Measurements from ENCODE around the gene CPB1. TPM values are rescaled to one million over a fixed set of nuclear protein-coding genes. Genes with fewer than 3 reads are reported as not detected.

Gene CPB1
- total RNA-seq, 1 donor from 2014 or later: 0.83 TPM

DNA sequence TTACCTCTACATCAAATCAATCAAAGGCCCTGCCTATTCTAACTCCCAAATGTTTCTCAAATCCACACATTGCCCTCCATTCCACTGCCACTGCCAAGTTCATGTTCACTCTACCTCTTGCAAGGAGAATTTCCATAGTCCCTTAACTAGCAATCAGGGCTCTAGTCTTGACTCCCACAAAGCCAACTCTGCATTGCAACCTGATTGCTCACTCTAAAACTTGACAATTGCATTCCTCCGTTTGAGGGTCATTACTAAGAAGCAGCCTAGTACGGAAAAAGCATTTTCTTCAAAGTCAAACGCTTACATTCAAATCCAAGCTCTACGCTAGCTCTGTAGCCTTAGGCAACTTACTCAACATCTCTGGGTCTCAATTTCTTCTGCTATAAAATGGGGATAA, 38.6 kb downstream of the CPB1 start:
- ATAC-seq (no peak), DNase-seq (no peak)
- H3K4me3 ChIP-seq: peak overlapping the region; percentile 7
- intact Hi-C loops (cut with DNase I): no loop called here
- TF ChIP-seq, protein P1, sequence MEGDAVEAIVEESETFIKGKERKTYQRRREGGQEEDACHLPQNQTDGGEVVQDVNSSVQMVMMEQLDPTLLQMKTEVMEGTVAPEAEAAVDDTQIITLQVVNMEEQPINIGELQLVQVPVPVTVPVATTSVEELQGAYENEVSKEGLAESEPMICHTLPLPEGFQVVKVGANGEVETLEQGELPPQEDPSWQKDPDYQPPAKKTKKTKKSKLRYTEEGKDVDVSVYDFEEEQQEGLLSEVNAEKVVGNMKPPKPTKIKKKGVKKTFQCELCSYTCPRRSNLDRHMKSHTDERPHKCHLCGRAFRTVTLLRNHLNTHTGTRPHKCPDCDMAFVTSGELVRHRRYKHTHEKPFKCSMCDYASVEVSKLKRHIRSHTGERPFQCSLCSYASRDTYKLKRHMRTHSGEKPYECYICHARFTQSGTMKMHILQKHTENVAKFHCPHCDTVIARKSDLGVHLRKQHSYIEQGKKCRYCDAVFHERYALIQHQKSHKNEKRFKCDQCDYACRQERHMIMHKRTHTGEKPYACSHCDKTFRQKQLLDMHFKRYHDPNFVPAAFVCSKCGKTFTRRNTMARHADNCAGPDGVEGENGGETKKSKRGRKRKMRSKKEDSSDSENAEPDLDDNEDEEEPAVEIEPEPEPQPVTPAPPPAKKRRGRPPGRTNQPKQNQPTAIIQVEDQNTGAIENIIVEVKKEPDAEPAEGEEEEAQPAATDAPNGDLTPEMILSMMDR (IDR thresholded peaks at IDR 0.05): no peak
- H3K27me3 ChIP-seq (ENCODE audit: low read depth): no peaks in the 10 kb centered on the region
- H3K9me3 ChIP-seq: no peaks in the 10 kb centered on the region
- no peak overlapping the region for H3K27ac ChIP-seq
- H3K36me3 ChIP-seq: no peaks in the 10 kb centered on the region
- no peaks in the 10 kb centered on the region for H3K4me1 ChIP-seq

DNA sequence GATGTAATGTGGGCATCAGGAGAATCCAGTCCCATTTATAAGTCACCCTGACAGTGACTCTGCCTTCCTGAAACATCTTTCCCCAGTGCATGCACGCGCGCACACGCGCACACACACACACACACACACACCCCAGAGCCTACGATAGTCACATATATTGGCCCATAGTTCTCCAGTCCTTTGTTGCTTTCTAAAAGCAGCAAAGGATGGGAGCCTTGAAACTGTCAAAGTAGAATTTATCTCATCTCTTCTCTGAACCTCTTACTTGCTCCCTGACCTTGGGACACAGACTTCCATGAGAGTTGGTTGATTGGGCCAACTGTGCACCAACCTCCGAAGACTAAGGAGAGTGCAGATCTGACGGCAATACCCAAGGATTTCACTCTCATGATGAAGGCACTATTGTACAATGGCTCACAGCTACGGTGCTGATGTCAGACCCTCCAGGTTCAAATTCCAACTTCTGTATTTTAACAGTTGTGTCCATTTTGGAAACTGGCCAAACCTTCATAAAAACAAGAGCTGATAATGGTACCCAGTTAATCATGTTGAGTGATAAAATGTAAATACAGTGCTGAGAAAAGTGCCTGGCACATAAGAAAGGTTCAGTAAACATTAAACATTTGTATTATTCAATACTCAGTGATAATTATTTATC, 45.8 kb downstream of the CPB1 start:
- TF ChIP-seq, protein P1 (IDR thresholded peaks at IDR 0.05): no peak
- Histone ChIP-seq H3K4me3 (no peak overlapping the region), H3K36me3 (no peaks in the 10 kb centered on the region), H3K9me3 (no peaks in the 10 kb centered on the region), H3K27me3 (ENCODE audit: low read depth) (no peaks in the 10 kb centered on the region), H3K4me1 (no peaks in the 10 kb centered on the region), H3K27ac (no peak overlapping the region)
- intact Hi-C loops (cut with DNase I): no loop called here
- ATAC-seq (no peak), DNase-seq (no peak)

DNA sequence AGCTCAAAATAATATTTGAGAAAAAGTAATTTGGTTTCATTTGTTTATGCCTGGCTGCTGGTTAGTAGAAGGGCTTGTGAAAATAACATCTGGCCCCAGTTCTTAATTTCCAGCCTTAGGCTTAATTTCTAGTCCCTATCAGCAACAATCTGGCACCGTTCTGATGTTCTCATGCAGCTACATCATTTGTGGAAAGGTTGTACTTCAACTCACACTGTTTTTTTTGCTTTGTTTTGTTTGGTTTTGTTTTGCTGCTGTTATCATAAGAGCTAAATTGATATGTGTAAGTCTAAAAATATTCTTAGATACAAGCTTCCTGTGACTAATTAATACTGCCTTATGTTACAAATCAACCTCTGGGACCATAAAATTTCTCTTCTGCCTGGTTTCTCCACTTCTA, 46.4 kb downstream of the CPB1 start:
- Histone ChIP-seq H3K4me3 (no peak overlapping the region), H3K4me1 (no peaks in the 10 kb centered on the region), H3K36me3 (no peaks in the 10 kb centered on the region), H3K9me3 (no peaks in the 10 kb centered on the region), H3K27me3 (ENCODE audit: low read depth) (no peaks in the 10 kb centered on the region), H3K27ac (no peak overlapping the region)
- ATAC-seq (no peak), DNase-seq (no peak)
- TF ChIP-seq, protein P1 (IDR thresholded peaks at IDR 0.05): no peak
- intact Hi-C loops (cut with DNase I): no loop called here

DNA sequence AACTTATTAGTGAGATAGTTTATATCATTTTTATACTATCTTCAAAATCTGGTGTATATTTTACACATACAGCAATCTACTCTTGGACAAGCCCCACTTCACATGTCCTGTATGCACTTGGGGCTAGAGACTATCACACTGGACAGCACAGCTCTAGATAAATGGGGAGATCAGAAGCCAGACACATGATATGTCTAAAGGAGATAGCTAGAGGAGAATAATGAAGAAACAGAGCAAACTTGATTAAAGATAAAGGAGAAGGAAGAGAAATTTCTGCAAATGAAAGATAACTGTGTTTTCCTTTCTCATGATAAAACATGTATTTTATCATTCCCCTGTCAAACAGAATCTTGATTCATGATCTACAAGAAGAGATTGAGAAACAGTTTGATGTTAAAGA, 50.5 kb downstream of the CPB1 start:
- no peak for DNase-seq
- Histone ChIP-seq H3K4me3 (no peak overlapping the region), H3K27ac (no peak overlapping the region), H3K27me3 (ENCODE audit: low read depth) (no peaks in the 10 kb centered on the region), H3K9me3 (no peaks in the 10 kb centered on the region), H3K4me1 (peaks cover 6% of the 10 kb centered on the region), H3K36me3 (no peaks in the 10 kb centered on the region)
- TF ChIP-seq, protein P1 (IDR thresholded peaks at IDR 0.05): no peak
- ATAC-seq: no peak
- intact Hi-C loops (cut with DNase I): no loop called here

DNA sequence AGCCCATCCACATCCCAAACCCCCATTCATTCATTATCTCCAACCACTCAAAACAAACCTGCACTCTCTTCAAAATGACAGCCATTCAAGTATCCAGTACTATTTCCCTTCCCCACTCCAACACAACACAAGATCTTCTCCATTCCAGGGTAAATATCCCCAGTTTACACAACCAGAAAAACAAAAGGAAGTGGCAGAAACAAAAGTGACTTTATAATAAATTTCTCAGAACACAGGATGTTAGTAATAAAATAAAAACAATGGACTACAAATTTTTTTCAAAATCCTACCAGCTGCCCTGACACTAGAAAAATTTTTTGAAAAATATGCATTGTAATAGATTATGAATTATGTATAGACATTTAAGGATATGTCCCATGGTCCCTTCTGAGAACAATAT, 51.6 kb downstream of the CPB1 start:
- intact Hi-C loops (cut with DNase I): no loop called here
- no peak for DNase-seq
- Histone ChIP-seq H3K4me1 (peaks cover 6% of the 10 kb centered on the region), H3K9me3 (no peaks in the 10 kb centered on the region), H3K27me3 (ENCODE audit: low read depth) (no peaks in the 10 kb centered on the region), H3K36me3 (no peaks in the 10 kb centered on the region), H3K27ac (no peak overlapping the region), H3K4me3 (no peak overlapping the region)
- TF ChIP-seq, protein P1 (IDR thresholded peaks at IDR 0.05): no peak
- no peak for ATAC-seq

Data from lower lobe of right lung (tissue), 2 donors.